GM12872 (cell line): Measurements from ENCODE around the gene FOXA1.

Source experiments
- CTCF ChIP-seq: IDR thresholded peaks from 3 replicates; pipeline ENCODE4 v1.5.1; 2011; ENCODE audit warnings: low read depth, mild to moderate bottlenecking, low read length, moderate library complexity; ENCODE audit not compliant: insufficient read depth

FOXA1 gene

GRCh38 chr14:37623971-37624370 is 28.9 kb upstream of the FOXA1 start:
- no peak for TF ChIP-seq CTCF

- no peak for TF ChIP-seq CTCF
These were observed 28.4 kb upstream of the FOXA1 start for GRCh38 chr14:37623426-37623951.

- TF ChIP-seq CTCF, result no peak
These were observed 27.3 kb upstream of the FOXA1 start for GRCh38 chr14:37622231-37622923.

GRCh38 chr14:37620856-37621255 is 25.8 kb upstream of the FOXA1 start:
- no peak for TF ChIP-seq CTCF

GRCh38 chr14:37618498-37619028 is 23.5 kb upstream of the FOXA1 start:
- TF ChIP-seq CTCF, result no peak

- no peak for TF ChIP-seq CTCF
These were observed 22.9 kb upstream of the FOXA1 start for GRCh38 chr14:37617864-37618365.

- TF ChIP-seq CTCF, result no peak
These were observed 21.8 kb upstream of the FOXA1 start for GRCh38 chr14:37616853-37617252.
